Activated naive CD4-positive, alpha-beta T cell treated with anti-CD3 and anti-CD28 coated beads, Interleukin-2, amount 50 U/mL, for 72 hours (primary cell): Measurements from ENCODE around the gene TSSK6. TPM values are rescaled to one million over a fixed set of nuclear protein-coding genes. Genes with fewer than 3 reads are reported as not detected.

Source experiments
- ATAC-seq, 2 donors: fragments of 150-1000 bp; cut with Tn5 transposase; 2 replicates each; pipeline ENCODE4 v1.10.0; 2021; ENCODE audit warnings: mild to moderate bottlenecking in 2 of 2, moderate library complexity in 2 of 2
- DNase-seq, 2 donors: peaks; one replicate each; pipeline ENCODE4 v3.0.0; 2021 to 2022; ENCODE audit warnings: low spot score in 2 of 2
- H3K27ac Mint-ChIP-seq, 2 donors: one replicate each; pipeline ENCODE4 v1.8.0; 2022; ENCODE audit warnings: mild to moderate bottlenecking in 2 of 2, mixed read lengths in 2 of 2
- H3K36me3 Mint-ChIP-seq, 2 donors: one replicate each; pipeline ENCODE4 v1.8.0; 2022; ENCODE audit warnings: mixed read lengths in 2 of 2
- H3K9me3 Mint-ChIP-seq, 2 donors: one replicate each; pipeline ENCODE4 v1.8.0; 2022; ENCODE audit warnings: mixed read lengths in 2 of 2
- total RNA-seq, 2 donors: library from RNA; stranded (reverse); gene quantifications; one replicate each; pipeline ENCODE4 v1.2.3, GENCODE V29; 2022

TSSK6 gene
- total RNA-seq, 2 donors from 2014 or later, result 3.8 to 5.5 TPM

GRCh38 chr19:19502808-19503602 lies 12.3 kb downstream of the TSSK6 start:
- H3K36me3 Mint-ChIP-seq, result peaks cover 9 to 12% of the 10 kb centered on the region in 2 donors
- DNase-seq (no peak), ATAC-seq (no peak)
- H3K27ac Mint-ChIP-seq, result peak overlapping the region in 1 of 2 donors; percentile 45
- no peaks in the 10 kb centered on the region for H3K9me3 Mint-ChIP-seq

- peaks cover 9 to 12% of the 10 kb centered on the region in 2 donors for H3K36me3 Mint-ChIP-seq
- DNase-seq, result no peak
- H3K9me3 Mint-ChIP-seq, result no peaks in the 10 kb centered on the region
- no peak for ATAC-seq
- H3K27ac Mint-ChIP-seq, result peak overlapping the region in 1 of 2 donors; percentile 45
These were observed 13.1 kb downstream of the TSSK6 start for GRCh38 chr19:19502281-19502680.

- H3K9me3 Mint-ChIP-seq, result no peaks in the 10 kb centered on the region
- H3K27ac Mint-ChIP-seq, result peak overlapping the region in 1 of 2 donors; percentile 83
- no peak for ATAC-seq
- no peak for DNase-seq
- peaks cover 9 to 12% of the 10 kb centered on the region in 2 donors for H3K36me3 Mint-ChIP-seq
These were observed 13.6 kb downstream of the TSSK6 start for GRCh38 chr19:19501798-19502197.

GRCh38 chr19:19500975-19501644 lies 14.2 kb downstream of the TSSK6 start:
- Mint-ChIP-seq H3K27ac (no peak overlapping the region), H3K9me3 (no peaks in the 10 kb centered on the region), H3K36me3 (peaks cover 9 to 12% of the 10 kb centered on the region in 2 donors)
- ATAC-seq (no peak), DNase-seq (no peak)

GRCh38 chr19:19499272-19499995 lies 15.9 kb downstream of the TSSK6 start:
- Mint-ChIP-seq H3K36me3 (peaks cover 9 to 12% of the 10 kb centered on the region in 2 donors), H3K27ac (peak overlapping the region in 1 of 2 donors; percentile 74), H3K9me3 (no peaks in the 10 kb centered on the region)
- no peak for ATAC-seq
- DNase-seq, result no peak

- Mint-ChIP-seq H3K27ac (peak overlapping the region; percentile 22 to 74), H3K9me3 (no peaks in the 10 kb centered on the region), H3K36me3 (peaks cover 9 to 12% of the 10 kb centered on the region in 2 donors)
- ATAC-seq (no peak), DNase-seq (no peak)
These were observed 16.9 kb downstream of the TSSK6 start for GRCh38 chr19:19498255-19498991.

- no peak for ATAC-seq
These were observed 19.4 kb downstream of the TSSK6 start for GRCh38 chr19:19495614-19496603.

GRCh38 chr19:19493841-19494546 lies 21.4 kb downstream of the TSSK6 start:
- ATAC-seq, result no peak
- Mint-ChIP-seq H3K27ac (peak overlapping the region in 1 of 2 donors; percentile 44), H3K36me3 (peaks cover 0 to 4% of the 10 kb centered on the region in 2 donors), H3K9me3 (no peaks in the 10 kb centered on the region)
- no peak for DNase-seq

More at GRCh38 chr19:19495614-19496603, 19.4 kb downstream of the TSSK6 start:
- no peak for DNase-seq
- H3K27ac Mint-ChIP-seq, result peak overlapping the region; percentile 58 to 87
- no peaks in the 10 kb centered on the region for H3K9me3 Mint-ChIP-seq
- H3K36me3 Mint-ChIP-seq, result no peaks in the 10 kb centered on the region

GRCh38 chr19:19492026-19492610 lies 23.2 kb downstream of the TSSK6 start:
- DNase-seq, result no peak
- peaks cover 0 to 4% of the 10 kb centered on the region in 2 donors for H3K36me3 Mint-ChIP-seq
- H3K9me3 Mint-ChIP-seq, result no peaks in the 10 kb centered on the region
- ATAC-seq, result no peak
- H3K27ac Mint-ChIP-seq, result no peak overlapping the region

- Mint-ChIP-seq H3K36me3 (peaks cover 0 to 4% of the 10 kb centered on the region in 2 donors), H3K9me3 (no peaks in the 10 kb centered on the region), H3K27ac (peak overlapping the region in 1 of 2 donors; percentile 86)
- DNase-seq (no peak), ATAC-seq (no peak)
These were observed 23.9 kb downstream of the TSSK6 start for GRCh38 chr19:19491321-19492025.

- DNase-seq, result peak; percentile 78 to 81
- H3K36me3 Mint-ChIP-seq, result peaks cover 0 to 4% of the 10 kb centered on the region in 2 donors
- no peaks in the 10 kb centered on the region for H3K9me3 Mint-ChIP-seq
- peak; percentile 12 to 27 for ATAC-seq
- peak overlapping the region; percentile 94 to 99 for H3K27ac Mint-ChIP-seq
These were observed 25.0 kb downstream of the TSSK6 start for GRCh38 chr19:19490214-19490968.

- peak in 1 of 2 donors; percentile 32 for ATAC-seq
- Mint-ChIP-seq H3K9me3 (no peaks in the 10 kb centered on the region), H3K27ac (peak overlapping the region; percentile 94 to 99), H3K36me3 (peaks cover 0 to 4% of the 10 kb centered on the region in 2 donors)
- DNase-seq, result no peak
These were observed 25.5 kb downstream of the TSSK6 start for GRCh38 chr19:19489804-19490204.
